HCEC 1CT (cell line): ENCODE results near the gene DYNC1I1.

ENCODE experiments used
- DNase-seq: peaks from one replicate; pipeline ENCODE4 v3.0.0-alpha.2; 2017

DYNC1I1 gene

GRCh38 chr7:95772298-95772770 lies at the start of gene DYNC1I1:
DYNC1I1 (plus strand) TSS chr7:95772554; CDS start chr7:95804730, 32,176 bp downstream.
- DNase-seq, result peak; percentile 25

DNA sequence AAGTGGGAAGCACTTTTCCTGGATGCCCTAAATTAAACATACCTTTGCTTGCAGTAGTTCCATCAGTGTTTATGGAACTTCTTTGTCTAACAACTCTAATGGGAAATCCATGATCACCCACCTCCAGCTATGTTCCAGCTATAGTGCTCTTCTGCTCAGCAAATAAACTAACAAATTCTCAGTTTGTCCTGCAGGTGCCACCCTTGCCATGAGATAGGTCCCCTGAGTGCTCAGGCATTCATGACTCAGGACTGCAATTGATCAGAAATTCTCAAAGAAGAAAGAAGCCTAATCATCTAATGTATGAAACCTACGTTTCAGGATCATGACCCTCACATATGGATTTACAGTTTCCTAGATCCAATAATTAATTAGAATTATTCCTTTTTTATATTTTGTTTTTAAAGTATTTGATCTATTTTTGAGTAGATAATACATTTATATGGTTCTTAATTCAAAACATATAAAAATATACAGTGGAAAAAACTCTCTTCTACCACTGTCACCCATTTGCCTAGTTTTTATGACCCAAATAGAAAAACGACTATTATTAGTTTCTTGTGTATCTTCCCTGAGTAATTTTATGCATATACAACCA lies 48.7 kb upstream of the DYNC1I1 start:
- peak; percentile 10 for DNase-seq

GRCh38 chr7:95725205-95725604 lies 47.1 kb upstream of the DYNC1I1 start:
- no peak for DNase-seq

DNA sequence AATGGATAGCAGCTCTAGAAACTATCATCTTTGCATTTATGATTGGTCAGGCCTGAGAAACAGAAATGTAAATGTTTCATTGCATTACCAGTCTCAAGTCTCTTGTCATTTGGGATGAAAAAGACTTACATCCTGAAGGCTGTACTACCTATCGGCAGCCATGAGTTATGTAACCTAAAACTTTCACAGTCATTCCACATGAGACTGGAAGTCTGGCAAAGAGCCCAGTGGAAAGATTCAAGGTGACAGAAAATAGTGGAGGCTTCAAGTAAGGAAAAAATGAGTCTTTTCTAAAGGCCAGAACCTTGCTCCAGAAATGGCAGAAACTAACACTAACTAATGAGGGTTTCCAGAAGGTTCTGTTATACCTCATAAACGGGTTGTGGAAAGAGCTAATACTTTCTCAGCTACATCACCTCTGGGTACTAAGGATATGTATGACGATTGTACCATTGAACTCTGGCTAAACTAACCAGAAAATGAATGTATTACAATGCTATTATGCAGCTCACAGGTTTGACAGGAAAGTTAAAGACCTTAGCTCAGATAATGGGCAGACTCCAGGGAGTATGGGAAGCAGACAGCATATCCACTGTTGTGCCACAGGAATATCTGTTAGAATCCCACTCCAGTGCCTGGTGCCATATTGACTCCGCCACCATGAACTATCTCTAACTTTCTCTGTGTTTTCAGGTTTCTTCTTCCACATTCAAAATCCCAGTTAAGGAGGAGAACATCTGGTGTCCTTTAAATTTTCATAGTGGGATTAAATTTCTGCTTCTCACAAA lies 41.7 kb upstream of the DYNC1I1 start:
- DNase-seq, result no peak

DNA sequence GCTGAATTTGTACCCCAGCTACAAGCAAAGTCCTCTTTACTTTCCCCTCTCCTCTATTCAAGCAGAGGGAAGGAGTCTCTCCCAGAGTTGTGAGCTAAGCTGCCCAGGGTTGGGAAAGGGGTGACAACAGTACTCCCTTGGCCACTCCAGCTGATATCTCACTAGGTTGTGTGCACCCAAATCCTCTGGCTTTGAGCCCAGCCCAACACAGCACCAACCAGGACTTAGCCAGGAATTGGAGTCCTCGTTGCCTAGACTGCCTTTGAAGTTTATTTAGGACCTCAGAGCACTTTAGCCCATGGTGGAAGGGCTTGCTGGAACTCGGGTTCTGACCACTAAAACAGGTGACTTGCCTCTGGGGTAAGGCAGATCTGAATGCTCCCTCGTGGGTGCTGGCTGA lies 35.7 kb upstream of the DYNC1I1 start:
- no peak for DNase-seq

- DNase-seq, result no peak
Observed at GRCh38 chr7:95737828-95738505, 34.4 kb upstream of the DYNC1I1 start.

DNA sequence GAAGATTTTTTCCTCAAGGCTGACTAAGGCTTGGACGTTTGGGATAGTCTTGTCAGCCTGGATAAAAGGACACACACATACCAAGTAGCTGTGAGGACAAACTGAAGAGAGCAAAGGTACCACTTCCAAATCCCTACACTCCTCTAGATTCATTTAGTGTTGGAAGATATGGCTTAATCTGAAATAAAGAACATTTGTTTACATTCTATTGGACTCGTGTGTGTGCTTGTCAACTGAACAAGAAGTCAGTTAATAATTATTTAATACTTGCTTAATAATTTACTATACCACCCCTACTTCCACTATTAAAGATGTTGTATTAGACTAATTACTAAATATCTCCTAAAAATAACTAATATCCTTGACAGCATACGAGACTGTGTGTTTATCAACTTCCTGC lies 23.3 kb upstream of the DYNC1I1 start:
- no peak for DNase-seq

DNA sequence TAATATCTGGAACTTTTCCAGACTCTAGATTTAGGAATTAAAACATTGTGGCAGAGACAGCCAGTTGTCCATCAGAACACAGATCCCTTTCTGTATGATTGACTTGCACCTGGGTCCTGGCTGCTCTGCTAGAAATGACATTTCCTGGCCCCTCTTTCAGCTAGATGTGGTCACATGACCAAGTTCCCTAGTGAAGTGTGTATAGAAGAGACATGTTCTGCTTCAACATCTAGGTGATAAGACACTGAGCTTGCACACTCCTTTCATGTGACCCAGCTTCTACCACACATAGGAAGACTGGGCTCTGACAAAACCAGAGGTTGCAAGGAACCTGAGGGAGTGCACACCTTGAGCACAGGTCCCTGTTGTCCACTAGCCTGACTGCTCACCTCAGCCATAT lies 22.8 kb upstream of the DYNC1I1 start:
- no peak for DNase-seq

DNA sequence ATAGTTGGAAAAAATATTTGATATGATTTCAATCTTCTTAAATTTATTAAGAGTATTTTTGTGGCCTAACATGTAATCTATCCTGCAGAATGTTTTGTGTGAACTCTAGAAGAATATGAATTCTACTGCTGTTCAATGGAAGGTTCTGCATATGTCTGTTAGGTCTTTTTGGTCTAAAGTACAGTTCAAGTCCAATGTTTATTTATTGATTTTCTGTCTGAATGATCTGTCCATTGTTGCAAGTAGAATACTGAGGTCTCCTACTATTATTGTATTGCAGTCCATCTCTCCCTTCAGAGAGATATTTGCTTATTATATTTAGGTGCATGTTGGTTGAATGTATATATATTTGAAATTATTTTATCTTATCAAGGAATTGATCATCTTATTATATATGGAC lies 18.9 kb upstream of the DYNC1I1 start:
- DNase-seq, result no peak

GRCh38 chr7:95755277-95755934 lies 16.9 kb upstream of the DYNC1I1 start:
- DNase-seq, result no peak

DNA sequence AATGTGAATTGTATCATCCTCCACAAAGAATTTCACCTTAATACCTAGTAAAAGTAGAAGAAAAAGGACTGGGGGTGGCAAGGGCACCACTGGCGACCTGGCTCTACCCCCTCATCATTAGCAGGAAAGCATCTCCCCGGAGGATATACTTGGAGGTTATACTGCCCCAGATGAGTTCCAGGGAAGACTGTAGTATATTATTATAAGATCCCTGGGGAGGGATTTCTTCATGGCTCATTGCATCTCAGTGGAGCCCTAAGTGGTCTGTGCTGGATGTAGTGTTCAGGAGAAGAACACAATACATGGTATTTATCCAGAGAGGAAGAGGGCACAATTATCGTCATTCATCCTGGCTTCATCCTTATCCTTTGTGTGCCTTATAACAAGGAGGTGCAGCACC lies 14.2 kb upstream of the DYNC1I1 start:
- DNase-seq, result no peak

DNA sequence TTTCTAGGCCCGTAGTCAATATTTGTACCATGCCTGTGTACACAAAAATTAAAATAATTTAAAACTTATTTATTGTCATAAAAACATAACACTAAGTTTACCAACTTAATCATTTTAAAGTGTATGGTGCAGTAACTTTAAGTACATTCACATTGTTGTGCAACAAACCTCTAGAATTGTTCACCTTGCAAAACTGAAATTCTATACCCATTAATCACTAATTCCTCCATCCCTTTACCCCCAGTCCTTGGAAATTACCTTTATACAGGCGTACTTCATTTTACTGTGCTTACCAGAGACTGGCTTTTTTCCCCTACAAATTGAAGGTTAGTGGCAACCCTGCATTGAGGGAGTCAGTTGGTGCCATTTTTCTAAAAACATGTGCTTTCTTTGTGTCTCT lies 6.3 kb upstream of the DYNC1I1 start:
- DNase-seq, result no peak

- DNase-seq, result no peak
Observed at GRCh38 chr7:95766657-95767056, 5.7 kb upstream of the DYNC1I1 start.

GRCh38 chr7:95772771-95773581 lies 622 bp downstream of the DYNC1I1 start:
- DNase-seq, result no peak

DNA sequence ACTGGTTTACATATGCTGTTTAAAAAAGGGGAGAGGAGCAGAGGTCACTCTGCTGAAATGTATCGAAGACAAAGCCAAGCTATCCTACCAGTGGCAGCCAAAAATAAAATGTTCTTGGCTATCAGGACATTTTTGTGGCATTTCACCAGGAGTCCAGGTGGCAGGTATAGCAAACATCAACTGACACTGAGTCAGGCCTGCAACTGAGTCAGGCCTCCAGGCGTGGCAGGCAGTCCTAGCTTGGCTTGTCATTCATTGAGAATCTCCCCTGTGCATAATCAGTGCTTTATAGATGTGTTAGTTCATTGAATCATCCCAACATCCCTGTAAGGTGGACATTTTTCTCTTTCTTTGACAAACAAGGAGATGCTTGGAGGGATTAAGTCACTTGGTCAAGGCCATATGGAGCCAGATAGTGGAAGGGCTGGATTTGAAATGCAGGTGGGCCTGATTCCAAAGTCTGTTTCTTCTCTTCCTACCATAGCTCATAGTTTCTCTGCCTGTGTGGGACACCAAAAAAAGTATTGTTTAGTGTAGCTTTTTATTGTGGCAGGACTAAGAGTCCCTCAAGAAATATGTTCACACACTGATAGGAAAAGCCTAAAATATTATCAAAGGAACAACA lies 4.3 kb downstream of the DYNC1I1 start:
- no peak for DNase-seq

GRCh38 chr7:95777269-95777668 lies 4.9 kb downstream of the DYNC1I1 start:
- no peak for DNase-seq

DNA sequence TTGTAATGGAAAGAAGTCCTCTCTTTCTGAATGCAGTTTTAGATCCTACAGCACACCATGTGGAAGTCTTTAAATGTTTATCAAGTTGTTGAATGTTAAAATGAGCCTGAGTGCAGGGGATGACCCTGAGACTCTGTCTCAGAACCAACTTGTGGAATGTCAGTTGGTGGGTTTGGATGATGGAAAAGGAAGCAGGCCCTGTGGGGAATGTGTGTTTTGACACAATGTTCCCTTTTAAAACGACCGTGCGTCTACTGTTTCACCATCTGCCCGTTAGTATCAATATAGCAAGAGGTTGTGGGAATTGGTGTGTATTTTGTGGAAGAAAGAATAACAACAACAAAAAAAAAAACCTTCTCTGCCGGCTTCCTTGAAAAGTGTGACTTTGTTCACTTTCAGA lies 8.3 kb downstream of the DYNC1I1 start:
- no peak for DNase-seq

DNA sequence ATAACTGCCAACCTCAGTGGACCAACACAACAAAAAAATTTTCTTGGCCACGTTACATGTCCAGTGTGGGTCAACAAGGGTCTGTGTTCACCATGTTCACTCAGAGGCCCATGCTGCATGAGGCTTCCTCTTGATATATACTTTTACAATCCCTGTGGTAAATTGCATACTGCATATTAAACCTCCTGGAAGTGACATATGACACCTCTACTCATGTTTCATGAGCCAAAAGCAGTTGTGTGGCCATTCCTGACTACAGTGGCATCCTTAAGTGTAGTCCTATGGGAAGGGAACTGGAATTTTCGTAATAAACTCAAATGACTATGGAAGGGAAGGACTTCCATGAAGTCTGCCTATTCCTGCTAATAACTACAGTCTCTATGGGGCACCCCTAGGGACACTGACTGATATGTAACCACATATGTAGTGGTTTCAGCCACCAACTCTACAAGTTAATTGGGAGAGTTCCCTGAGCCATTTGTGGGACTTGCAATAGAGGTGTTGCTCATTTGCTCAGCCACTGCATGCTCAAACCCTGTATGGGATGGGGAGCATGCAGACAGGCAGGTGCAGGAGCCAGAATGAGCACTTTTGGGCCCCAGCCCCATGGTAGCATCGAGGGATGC lies 9.7 kb downstream of the DYNC1I1 start:
- no peak for DNase-seq

DNA sequence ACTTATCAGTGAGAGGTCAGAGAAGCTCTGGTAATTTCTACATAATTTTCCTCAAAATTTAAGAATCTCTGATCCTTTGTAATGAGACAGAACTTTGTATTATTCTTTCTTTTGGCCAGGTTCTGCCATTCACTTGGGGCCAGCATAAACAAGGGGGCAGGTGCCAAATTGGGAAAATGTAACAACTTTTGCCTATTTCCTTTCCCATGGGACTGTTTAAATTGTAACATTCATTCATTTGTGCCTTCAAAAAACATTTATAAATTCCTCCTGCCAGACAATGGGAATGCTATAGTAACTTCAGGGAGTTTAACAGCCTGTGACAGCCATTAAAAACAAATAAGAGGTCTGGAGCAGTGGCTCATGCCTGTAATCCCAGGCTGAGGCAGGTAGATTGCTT lies 12.4 kb downstream of the DYNC1I1 start:
- DNase-seq, result no peak

DNA sequence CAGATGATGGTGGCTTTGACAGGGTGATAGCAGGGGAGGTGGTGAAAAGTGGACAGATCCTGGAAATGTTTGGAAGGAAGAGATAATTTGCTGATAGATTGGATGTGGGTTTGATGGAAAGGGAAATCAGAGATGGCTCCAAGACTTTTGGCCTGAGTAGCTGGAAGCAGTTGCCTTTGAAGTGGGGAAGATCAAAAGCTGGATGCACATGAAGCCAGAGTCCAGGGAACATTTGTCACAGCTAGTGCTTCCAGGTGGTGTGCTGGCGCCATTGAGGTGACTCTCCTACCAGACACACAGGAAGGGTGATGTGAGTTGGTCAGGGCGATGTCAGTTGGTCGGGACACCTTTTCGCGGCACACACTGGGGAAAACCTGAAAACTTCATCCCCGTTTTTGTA lies 15.9 kb downstream of the DYNC1I1 start:
- DNase-seq, result no peak

DNA sequence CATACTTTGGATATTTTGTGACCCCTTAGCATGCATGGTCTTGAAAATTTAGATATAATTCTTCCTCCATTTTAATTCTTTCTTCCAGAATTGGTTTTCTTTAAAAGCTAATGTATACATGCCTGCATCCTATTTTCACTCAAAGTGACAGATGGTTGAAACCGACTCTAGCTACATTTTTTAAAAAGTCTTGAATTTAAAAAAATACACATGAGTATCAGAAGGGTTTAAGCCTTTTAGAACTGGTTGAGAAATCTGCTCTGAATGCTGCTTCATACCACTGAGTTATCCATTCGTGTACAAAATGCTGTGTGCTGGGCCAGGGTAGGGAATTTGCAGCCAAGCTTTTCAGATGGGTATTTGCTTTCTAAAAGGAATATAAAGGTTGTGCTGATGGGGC lies 16.5 kb downstream of the DYNC1I1 start:
- no peak for DNase-seq

- no peak for DNase-seq
Observed at GRCh38 chr7:95793658-95794057, 21.3 kb downstream of the DYNC1I1 start.
